Measurements from ENCODE around the gene C10orf67.

GRCh38 chr10:23194966-23195845 is 149.4 kb downstream of the C10orf67 start:
- TF ChIP-seq STAG1 (CRISPR knock-in tag; IDR thresholded peaks at IDR 0.05; ENCODE audit: borderline replicate concordance) (no peak), CREB3 (tag; conservative IDR thresholded peaks at IDR 0.05; ENCODE audit: low read depth) (no peak), POLR2A (conservative IDR thresholded peaks at IDR 0.05) (no peak), ATF2 (CRISPR knock-in tag; IDR thresholded peaks at IDR 0.05) (no peak), CLOCK (CRISPR knock-in tag; IDR thresholded peaks at IDR 0.05; ENCODE audit: borderline replicate concordance) (no peak), DLX4 (CRISPR knock-in tag; IDR thresholded peaks at IDR 0.05) (no peak), ZNF655 (CRISPR knock-in tag; IDR thresholded peaks at IDR 0.05) (no peak), CBX5 (IDR thresholded peaks at IDR 0.05; ENCODE audit: borderline replicate concordance, low read depth) (no peak)
- TF ChIP-seq, protein P1, sequence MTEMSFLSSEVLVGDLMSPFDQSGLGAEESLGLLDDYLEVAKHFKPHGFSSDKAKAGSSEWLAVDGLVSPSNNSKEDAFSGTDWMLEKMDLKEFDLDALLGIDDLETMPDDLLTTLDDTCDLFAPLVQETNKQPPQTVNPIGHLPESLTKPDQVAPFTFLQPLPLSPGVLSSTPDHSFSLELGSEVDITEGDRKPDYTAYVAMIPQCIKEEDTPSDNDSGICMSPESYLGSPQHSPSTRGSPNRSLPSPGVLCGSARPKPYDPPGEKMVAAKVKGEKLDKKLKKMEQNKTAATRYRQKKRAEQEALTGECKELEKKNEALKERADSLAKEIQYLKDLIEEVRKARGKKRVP (CRISPR knock-in tag; IDR thresholded peaks at IDR 0.05), result no peak

All from K562 (cell line).